C4-2B (cell line): ENCODE measurements around the gene DSCAML1.

Experiments used
- H3K27ac ChIP-seq: fragments of 450-650 bp; 2 replicates; pipeline ENCODE4 v1.5.1; 2017
- CTCF ChIP-seq: fragments of 450-650 bp; conservative IDR thresholded peaks from 2 replicates; pipeline ENCODE4 v1.5.1; 2017; ENCODE audit warnings: mild to moderate bottlenecking
- ZFX ChIP-seq: fragments of 450-650 bp; IDR thresholded peaks from 2 replicates; pipeline ENCODE4 v1.6.1; 2017

DSCAML1 gene

GRCh38 chr11:117435326-117435725 lies 361.7 kb downstream of the DSCAML1 start:
- no peak overlapping the region for H3K27ac ChIP-seq
- TF ChIP-seq CTCF (no peak), ZFX (no peak)

GRCh38 chr11:117434481-117434880 lies 362.5 kb downstream of the DSCAML1 start:
- TF ChIP-seq ZFX (no peak), CTCF (no peak)
- no peak overlapping the region for H3K27ac ChIP-seq

- TF ChIP-seq ZFX, result no peak
- TF ChIP-seq CTCF, result no peak
- no peak overlapping the region for H3K27ac ChIP-seq
Observed at GRCh38 chr11:117433717-117434116, 363.3 kb downstream of the DSCAML1 start.

- H3K27ac ChIP-seq, result no peak overlapping the region
- TF ChIP-seq CTCF (no peak), ZFX (no peak)
Observed at GRCh38 chr11:117431436-117431835, 365.6 kb downstream of the DSCAML1 start.

GRCh38 chr11:117430293-117430955 lies 366.6 kb downstream of the DSCAML1 start:
- H3K27ac ChIP-seq, result no peak overlapping the region
- no peak for TF ChIP-seq ZFX
- no peak for TF ChIP-seq CTCF

GRCh38 chr11:117428856-117429229 lies 368.2 kb downstream of the DSCAML1 start:
- no peak; the same call in 1 of the 2 replicates for TF ChIP-seq CTCF
- no peak for TF ChIP-seq ZFX

GRCh38 chr11:117428186-117428855 lies 368.7 kb downstream of the DSCAML1 start:
- no peak overlapping the region for H3K27ac ChIP-seq

More at GRCh38 chr11:117428856-117429229, 368.2 kb downstream of the DSCAML1 start:
- H3K27ac ChIP-seq, result no peak overlapping the region

More at GRCh38 chr11:117428186-117428855, 368.7 kb downstream of the DSCAML1 start:
- TF ChIP-seq ZFX (no peak), CTCF (no peak)
